Measurements from ENCODE around the gene SSTR5. TPM values are rescaled to one million over a fixed set of nuclear protein-coding genes. Genes with fewer than 3 reads are reported as not detected.

Gene SSTR5
- total and polyA plus RNA-seq, 10 of the 15 experiments (the other 5 are each of a cell fraction or from before 2014, with no cell fraction given): not detected

DNA sequence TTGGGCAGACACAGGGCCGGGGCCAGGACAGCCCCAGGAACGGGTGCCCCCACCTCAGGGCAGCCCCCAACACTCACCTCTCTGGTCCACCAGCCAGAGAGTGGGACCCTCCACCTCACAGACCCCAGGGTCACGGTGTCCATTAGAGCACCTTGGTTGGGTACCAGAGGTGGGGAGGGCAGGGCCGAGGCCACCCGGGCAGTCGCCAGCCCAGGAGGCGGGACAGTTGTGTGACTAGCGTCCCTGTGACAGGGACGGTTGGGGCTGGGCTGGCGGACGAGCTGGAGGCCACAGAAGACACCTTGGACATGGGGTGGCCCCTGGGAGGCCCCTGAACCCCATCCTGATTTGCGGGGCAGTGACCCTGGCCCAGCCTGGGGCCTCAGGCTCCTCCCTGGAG is 35.2 kb downstream of the SSTR5 start:
- no peaks in the 10 kb centered on the region for H3K4me1 ChIP-seq (ENCODE audit: control insufficient read depth, insufficient read depth, low read length)
- H3K27ac ChIP-seq (ENCODE audit: control insufficient read depth, insufficient read depth): no peak overlapping the region
- no TSS peak for BruUV-seq (replicated peaks)
- no peak overlapping the region for H3K9ac ChIP-seq (ENCODE audit: control insufficient read depth, insufficient read depth, low read length)
- POLR2A ChIA-PET: no interaction called here
- H3K36me3 ChIP-seq (ENCODE audit: control insufficient read depth in 2 of 2, insufficient read depth in 2 of 2, low read length in 1 of 2): no peaks in the 10 kb centered on the region
- FAIRE-seq (no peak), ATAC-seq (no peak), DNase-seq (ENCODE audit: low read depth, low spot score) (no peak)
- SMC1A ChIA-PET (ENCODE audit: uncharacterized antibody, unreplicated experiment): no interaction called here
- H3K9me3 ChIP-seq (replicated peaks; ENCODE audit: control insufficient read depth, insufficient read depth, low read length): no peaks in the 10 kb centered on the region
- no peaks in the 10 kb centered on the region for H3K79me2 ChIP-seq (ENCODE audit: control insufficient read depth, insufficient read depth, low read length)
- no peak overlapping the region for H2AFZ ChIP-seq (ENCODE audit: control insufficient read depth, low read depth, low read length)
- no peak for TF ChIP-seq HDAC6 (IDR thresholded peaks at IDR 0.05; ENCODE audit: unreplicated experiment)
- no peak for TF ChIP-seq NR2C2 (IDR thresholded peaks at IDR 0.05; ENCODE audit: borderline replicate concordance, control insufficient read depth, insufficient read length, low read depth)
- TF ChIP-seq, protein P1, sequence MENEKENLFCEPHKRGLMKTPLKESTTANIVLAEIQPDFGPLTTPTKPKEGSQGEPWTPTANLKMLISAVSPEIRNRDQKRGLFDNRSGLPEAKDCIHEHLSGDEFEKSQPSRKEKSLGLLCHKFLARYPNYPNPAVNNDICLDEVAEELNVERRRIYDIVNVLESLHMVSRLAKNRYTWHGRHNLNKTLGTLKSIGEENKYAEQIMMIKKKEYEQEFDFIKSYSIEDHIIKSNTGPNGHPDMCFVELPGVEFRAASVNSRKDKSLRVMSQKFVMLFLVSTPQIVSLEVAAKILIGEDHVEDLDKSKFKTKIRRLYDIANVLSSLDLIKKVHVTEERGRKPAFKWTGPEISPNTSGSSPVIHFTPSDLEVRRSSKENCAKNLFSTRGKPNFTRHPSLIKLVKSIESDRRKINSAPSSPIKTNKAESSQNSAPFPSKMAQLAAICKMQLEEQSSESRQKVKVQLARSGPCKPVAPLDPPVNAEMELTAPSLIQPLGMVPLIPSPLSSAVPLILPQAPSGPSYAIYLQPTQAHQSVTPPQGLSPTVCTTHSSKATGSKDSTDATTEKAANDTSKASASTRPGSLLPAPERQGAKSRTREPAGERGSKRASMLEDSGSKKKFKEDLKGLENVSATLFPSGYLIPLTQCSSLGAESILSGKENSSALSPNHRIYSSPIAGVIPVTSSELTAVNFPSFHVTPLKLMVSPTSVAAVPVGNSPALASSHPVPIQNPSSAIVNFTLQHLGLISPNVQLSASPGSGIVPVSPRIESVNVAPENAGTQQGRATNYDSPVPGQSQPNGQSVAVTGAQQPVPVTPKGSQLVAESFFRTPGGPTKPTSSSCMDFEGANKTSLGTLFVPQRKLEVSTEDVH (IDR thresholded peaks at IDR 0.05; ENCODE audit: low read depth, partially characterized antibody): no peak
- TF ChIP-seq POU2F2 (IDR thresholded peaks at IDR 0.05; ENCODE audit: borderline replicate concordance, low read depth, low read length): no peak
- TF ChIP-seq TCF7 (IDR thresholded peaks at IDR 0.05; ENCODE audit: borderline replicate concordance): no peak
- no peak for TF ChIP-seq RAD51 (IDR thresholded peaks at IDR 0.05)
- TF ChIP-seq ZNF622 (IDR thresholded peaks at IDR 0.05): no peak
- TF ChIP-seq, protein P2, sequence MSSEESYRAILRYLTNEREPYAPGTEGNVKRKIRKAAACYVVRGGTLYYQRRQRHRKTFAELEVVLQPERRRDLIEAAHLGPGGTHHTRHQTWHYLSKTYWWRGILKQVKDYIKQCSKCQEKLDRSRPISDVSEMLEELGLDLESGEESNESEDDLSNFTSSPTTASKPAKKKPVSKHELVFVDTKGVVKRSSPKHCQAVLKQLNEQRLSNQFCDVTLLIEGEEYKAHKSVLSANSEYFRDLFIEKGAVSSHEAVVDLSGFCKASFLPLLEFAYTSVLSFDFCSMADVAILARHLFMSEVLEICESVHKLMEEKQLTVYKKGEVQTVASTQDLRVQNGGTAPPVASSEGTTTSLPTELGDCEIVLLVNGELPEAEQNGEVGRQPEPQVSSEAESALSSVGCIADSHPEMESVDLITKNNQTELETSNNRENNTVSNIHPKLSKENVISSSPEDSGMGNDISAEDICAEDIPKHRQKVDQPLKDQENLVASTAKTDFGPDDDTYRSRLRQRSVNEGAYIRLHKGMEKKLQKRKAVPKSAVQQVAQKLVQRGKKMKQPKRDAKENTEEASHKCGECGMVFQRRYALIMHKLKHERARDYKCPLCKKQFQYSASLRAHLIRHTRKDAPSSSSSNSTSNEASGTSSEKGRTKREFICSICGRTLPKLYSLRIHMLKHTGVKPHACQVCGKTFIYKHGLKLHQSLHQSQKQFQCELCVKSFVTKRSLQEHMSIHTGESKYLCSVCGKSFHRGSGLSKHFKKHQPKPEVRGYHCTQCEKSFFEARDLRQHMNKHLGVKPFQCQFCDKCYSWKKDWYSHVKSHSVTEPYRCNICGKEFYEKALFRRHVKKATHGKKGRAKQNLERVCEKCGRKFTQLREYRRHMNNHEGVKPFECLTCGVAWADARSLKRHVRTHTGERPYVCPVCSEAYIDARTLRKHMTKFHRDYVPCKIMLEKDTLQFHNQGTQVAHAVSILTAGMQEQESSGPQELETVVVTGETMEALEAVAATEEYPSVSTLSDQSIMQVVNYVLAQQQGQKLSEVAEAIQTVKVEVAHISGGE (CRISPR knock-in tag; IDR thresholded peaks at IDR 0.05): no peak
- TF ChIP-seq IRF4 (IDR thresholded peaks at IDR 0.05; ENCODE audit: low read depth, low read length): no peak
- TF ChIP-seq TCF3 (IDR thresholded peaks at IDR 0.05; ENCODE audit: borderline replicate concordance, insufficient read depth, low read depth, low read length): no peak
- TF ChIP-seq, protein P3, sequence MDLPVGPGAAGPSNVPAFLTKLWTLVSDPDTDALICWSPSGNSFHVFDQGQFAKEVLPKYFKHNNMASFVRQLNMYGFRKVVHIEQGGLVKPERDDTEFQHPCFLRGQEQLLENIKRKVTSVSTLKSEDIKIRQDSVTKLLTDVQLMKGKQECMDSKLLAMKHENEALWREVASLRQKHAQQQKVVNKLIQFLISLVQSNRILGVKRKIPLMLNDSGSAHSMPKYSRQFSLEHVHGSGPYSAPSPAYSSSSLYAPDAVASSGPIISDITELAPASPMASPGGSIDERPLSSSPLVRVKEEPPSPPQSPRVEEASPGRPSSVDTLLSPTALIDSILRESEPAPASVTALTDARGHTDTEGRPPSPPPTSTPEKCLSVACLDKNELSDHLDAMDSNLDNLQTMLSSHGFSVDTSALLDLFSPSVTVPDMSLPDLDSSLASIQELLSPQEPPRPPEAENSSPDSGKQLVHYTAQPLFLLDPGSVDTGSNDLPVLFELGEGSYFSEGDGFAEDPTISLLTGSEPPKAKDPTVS (IDR thresholded peaks at IDR 0.05; ENCODE audit: low read depth, low read length): no peak
- no peak for TF ChIP-seq NFYA (IDR thresholded peaks at IDR 0.05; ENCODE audit: borderline replicate concordance, low read depth, low read length)
- CTCF ChIA-PET: no interaction called here
- no peaks in the 10 kb centered on the region for H3K27me3 ChIP-seq (replicated peaks in 1 of 2; ENCODE audit: control insufficient read depth in 2 of 2, insufficient read depth in 2 of 2, low read length in 1 of 2)
- intact Hi-C loops (cut with micrococcal nuclease; ENCODE audit: unreplicated experiment): no loop called here
- H4K20me1 ChIP-seq (ENCODE audit: control insufficient read depth, insufficient read depth): no peaks in the 10 kb centered on the region
- H3K4me3 ChIP-seq: no peak overlapping the region
- RAD21 ChIA-PET (ENCODE audit: unreplicated experiment): no interaction called here
- 53% methylated on average over 12 of the region's 12 CpGs for WGBS (ENCODE audit: insufficient coverage, insufficient replicate concordance, low lambda C conversion rate, missing lambda C conversion rate)
- H3K4me2 ChIP-seq (ENCODE audit: control insufficient read depth, insufficient read depth): no peak overlapping the region
- in situ Hi-C loops (cut with MboI): no loop called here

Measured in GM12878 (cell line).